Activated T-helper 2 cell treated with anti-CD3 and anti-CD28 coated beads, Interferon-gamma antibody, Interleukin-2, Interleukin-4, amounts not matched to agents 10 μg/mL and 5 μg/mL and 100 μg/mL, durations not matched to agents 14 hours and 24 hours and 36 hours (primary cell): ENCODE measurements around the gene MYPN. TPM values are rescaled to one million over a fixed set of nuclear protein-coding genes. Genes with fewer than 3 reads are reported as not detected.
"Not testable (repeated sequence)": the region's sequence is repeated elsewhere in the genome, so short reads cannot be mapped to it uniquely, and the experiment has no call there.

Source experiments
- DNase-seq: peaks from one replicate; pipeline ENCODE4 v3.0.0; 2021; ENCODE audit warnings: low spot score
- H3K27ac Mint-ChIP-seq: one replicate; pipeline ENCODE4 v1.8.0; 2021; ENCODE audit warnings: mixed read lengths
- H3K27me3 Mint-ChIP-seq: one replicate; pipeline ENCODE4 v1.8.0; 2021; ENCODE audit warnings: low read depth, mixed read lengths
- H3K36me3 Mint-ChIP-seq: one replicate; pipeline ENCODE4 v1.8.0; 2021; ENCODE audit warnings: low read depth, mixed read lengths
- H3K4me1 Mint-ChIP-seq: one replicate; pipeline ENCODE4 v1.8.0; 2021; ENCODE audit warnings: low read depth, mixed read lengths
- H3K4me3 Mint-ChIP-seq: one replicate; pipeline ENCODE4 v1.8.0; 2021; ENCODE audit warnings: low read depth, mild to moderate bottlenecking, moderate library complexity, mixed read lengths
- H3K9me3 Mint-ChIP-seq: one replicate; pipeline ENCODE4 v1.8.0; 2021; ENCODE audit warnings: mixed read lengths
- intact Hi-C: fragments of 100-400 bp; cut with micrococcal nuclease; formaldehyde crosslinking; loops from one replicate; pipeline ENCODE4 v1.15.1; 2023
- total RNA-seq: library from RNA; stranded (reverse); gene quantifications from 2 replicates; pipeline ENCODE4 v1.2.3, GENCODE V29; 2022

The MYPN gene
- total RNA-seq, 1 donor from 2014 or later: not detected

- H3K27ac Mint-ChIP-seq: no peak overlapping the region
- no peak overlapping the region for H3K4me3 Mint-ChIP-seq
- no peak for DNase-seq
- H3K9me3 Mint-ChIP-seq: no peaks in the 10 kb centered on the region
- intact Hi-C loops: no loop called here
- H3K36me3 Mint-ChIP-seq: no peaks in the 10 kb centered on the region
- peaks cover 11% of the 10 kb centered on the region for H3K4me1 Mint-ChIP-seq
- H3K27me3 Mint-ChIP-seq: peaks cover 9% of the 10 kb centered on the region
Observed at GRCh38 chr10:68146133-68146532, 36.8 kb downstream of the MYPN start.

- H3K4me3 Mint-ChIP-seq: no peak overlapping the region
- intact Hi-C loops: no loop called here
- DNase-seq: no peak
Observed at GRCh38 chr10:68151453-68151852, 42.2 kb downstream of the MYPN start.

GRCh38 chr10:68153473-68154210 lies 44.4 kb downstream of the MYPN start:
- no peak for DNase-seq
- Mint-ChIP-seq H3K27ac (no peak overlapping the region), H3K4me3 (no peak overlapping the region), H3K27me3 (no peaks in the 10 kb centered on the region), H3K4me1 (peaks cover 8% of the 10 kb centered on the region), H3K9me3 (no peaks in the 10 kb centered on the region), H3K36me3 (no peaks in the 10 kb centered on the region)
- intact Hi-C loops: no loop called here

More at GRCh38 chr10:68151453-68151852, 42.2 kb downstream of the MYPN start:
- H3K9me3 Mint-ChIP-seq: no peaks in the 10 kb centered on the region
- no peak overlapping the region for H3K27ac Mint-ChIP-seq
- peaks cover 1% of the 10 kb centered on the region for H3K27me3 Mint-ChIP-seq
- peaks cover 7% of the 10 kb centered on the region for H3K4me1 Mint-ChIP-seq
- no peaks in the 10 kb centered on the region for H3K36me3 Mint-ChIP-seq

GRCh38 chr10:68154211-68154497 lies 44.9 kb downstream of the MYPN start:
- no peaks in the 10 kb centered on the region for H3K27me3 Mint-ChIP-seq
- DNase-seq: no peak
- no peak overlapping the region for H3K4me3 Mint-ChIP-seq
- H3K4me1 Mint-ChIP-seq: peaks cover 8% of the 10 kb centered on the region
- no peaks in the 10 kb centered on the region for H3K9me3 Mint-ChIP-seq
- H3K27ac Mint-ChIP-seq: no peak overlapping the region
- intact Hi-C loops: no loop called here
- H3K36me3 Mint-ChIP-seq: no peaks in the 10 kb centered on the region

- H3K36me3 Mint-ChIP-seq: no peaks in the 10 kb centered on the region
- intact Hi-C loops: loop anchor here (1.0 kb wide), 3 partner anchors 73 to 367 kb away; no protein-coding TSS in a partner anchor
- H3K27ac Mint-ChIP-seq: no peak overlapping the region
- H3K9me3 Mint-ChIP-seq: no peaks in the 10 kb centered on the region
- peaks cover 8% of the 10 kb centered on the region for H3K4me1 Mint-ChIP-seq
- H3K4me3 Mint-ChIP-seq: no peak overlapping the region
- no peaks in the 10 kb centered on the region for H3K27me3 Mint-ChIP-seq
- no peak for DNase-seq
Observed at GRCh38 chr10:68155615-68156210, 46.4 kb downstream of the MYPN start.

GRCh38 chr10:68156373-68157185 lies 47.3 kb downstream of the MYPN start:
- intact Hi-C loops: loop anchor here (1.0 kb wide), 3 partner anchors 74 to 368 kb away; no protein-coding TSS in a partner anchor
- Mint-ChIP-seq H3K27me3 (no peaks in the 10 kb centered on the region), H3K4me1 (peaks cover 8% of the 10 kb centered on the region), H3K9me3 (no peaks in the 10 kb centered on the region), H3K4me3 (no peak overlapping the region), H3K36me3 (no peaks in the 10 kb centered on the region), H3K27ac (no peak overlapping the region)
- DNase-seq: peak; percentile 29

- not testable (repeated sequence) for H3K27ac Mint-ChIP-seq
Observed at GRCh38 chr10:68157522-68157921, 48.2 kb downstream of the MYPN start.

GRCh38 chr10:68158031-68158430 lies 48.7 kb downstream of the MYPN start:
- intact Hi-C loops: no loop called here

More at GRCh38 chr10:68157522-68157921, 48.2 kb downstream of the MYPN start:
- DNase-seq, H3K36me3 Mint-ChIP-seq, H3K4me1 Mint-ChIP-seq, H3K9me3 Mint-ChIP-seq, intact Hi-C loops, H3K27me3 Mint-ChIP-seq, H3K4me3 Mint-ChIP-seq: not testable (repeated sequence)

GRCh38 chr10:68163735-68164134 lies 54.4 kb downstream of the MYPN start:
- H3K36me3 Mint-ChIP-seq: no peaks in the 10 kb centered on the region
- intact Hi-C loops: no loop called here
- no peaks in the 10 kb centered on the region for H3K27me3 Mint-ChIP-seq
- DNase-seq: no peak
- no peaks in the 10 kb centered on the region for H3K9me3 Mint-ChIP-seq
- peaks cover 9% of the 10 kb centered on the region for H3K4me1 Mint-ChIP-seq
- no peak overlapping the region for H3K4me3 Mint-ChIP-seq
- peak overlapping the region; percentile 7 for H3K27ac Mint-ChIP-seq

More at GRCh38 chr10:68158031-68158430, 48.7 kb downstream of the MYPN start:
- H3K4me3 Mint-ChIP-seq: no peak overlapping the region
- H3K27ac Mint-ChIP-seq: no peak overlapping the region
- peaks cover 8% of the 10 kb centered on the region for H3K4me1 Mint-ChIP-seq
- no peaks in the 10 kb centered on the region for H3K36me3 Mint-ChIP-seq
- no peaks in the 10 kb centered on the region for H3K9me3 Mint-ChIP-seq
- DNase-seq: no peak
- no peaks in the 10 kb centered on the region for H3K27me3 Mint-ChIP-seq

GRCh38 chr10:68165643-68166042 lies 56.4 kb downstream of the MYPN start:
- H3K9me3 Mint-ChIP-seq: no peaks in the 10 kb centered on the region
- no peaks in the 10 kb centered on the region for H3K36me3 Mint-ChIP-seq
- intact Hi-C loops: no loop called here
- DNase-seq: no peak
- no peak overlapping the region for H3K27ac Mint-ChIP-seq
- no peaks in the 10 kb centered on the region for H3K27me3 Mint-ChIP-seq
- H3K4me3 Mint-ChIP-seq: no peak overlapping the region
- H3K4me1 Mint-ChIP-seq: peaks cover 9% of the 10 kb centered on the region

- Mint-ChIP-seq H3K9me3 (no peaks in the 10 kb centered on the region), H3K4me3 (no peak overlapping the region), H3K4me1 (peaks cover 9% of the 10 kb centered on the region), H3K36me3 (no peaks in the 10 kb centered on the region), H3K27me3 (no peaks in the 10 kb centered on the region), H3K27ac (no peak overlapping the region)
- no peak for DNase-seq
- intact Hi-C loops: no loop called here
Observed at GRCh38 chr10:68166871-68167585, 57.7 kb downstream of the MYPN start.

- intact Hi-C loops: no loop called here
- H3K27me3 Mint-ChIP-seq: no peaks in the 10 kb centered on the region
- no peaks in the 10 kb centered on the region for H3K9me3 Mint-ChIP-seq
- H3K36me3 Mint-ChIP-seq: no peaks in the 10 kb centered on the region
- no peak for DNase-seq
- peaks cover 9% of the 10 kb centered on the region for H3K4me1 Mint-ChIP-seq
- no peak overlapping the region for H3K27ac Mint-ChIP-seq
- H3K4me3 Mint-ChIP-seq: no peak overlapping the region
Observed at GRCh38 chr10:68167586-68168189, 58.4 kb downstream of the MYPN start.
